Measurements from ENCODE around the gene SEC14L5. TPM values are rescaled to one million over a fixed set of nuclear protein-coding genes. Genes with fewer than 3 reads are reported as not detected.
A peak's percentile ranks its signal among the peaks of the same experiment; 100 is the strongest.

The SEC14L5 gene
- polyA plus RNA-seq, 3 donors, result 0.03 TPM; not detected in 2

DNA sequence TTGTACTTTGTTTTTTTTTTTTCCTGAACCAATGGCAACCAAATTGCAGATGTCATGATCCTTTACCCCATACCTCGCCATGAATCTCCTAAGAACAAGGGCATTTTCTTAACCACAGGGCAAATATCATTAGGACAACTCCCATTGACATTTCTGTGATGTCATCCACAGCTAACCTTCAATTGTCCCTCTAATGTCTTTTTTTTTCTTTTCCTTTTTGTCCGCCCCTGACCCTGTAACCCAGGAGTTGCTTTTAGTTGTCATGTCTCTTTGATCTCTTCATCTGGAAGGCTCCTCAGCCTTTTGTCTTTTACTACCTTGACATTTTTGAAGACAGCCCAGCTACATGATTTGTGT is 76.0 kb downstream of the SEC14L5 start:
- peak overlapping the region; percentile 66 to 93 (median 78) for H3K4me3 ChIP-seq (replicated peaks in 1 of 3; ENCODE audit: low read depth in 2 of 3, low read length in 3 of 3)
- DNase-seq, result peak in 1 of 3 donors; percentile 15
- peak overlapping the region; percentile 79 to 88 for H3K27ac ChIP-seq (ENCODE audit: low read depth in 1 of 2, low read length in 2 of 2)
- H3K9me3 ChIP-seq (replicated peaks in 1 of 2; ENCODE audit: control insufficient read depth in 1 of 2, insufficient read depth in 1 of 2, low read length in 2 of 2), result no peaks in the 10 kb centered on the region
- H3K27ac Mint-ChIP-seq, result peak overlapping the region; percentile 78 to 91 (median 81)
- H3K27me3 ChIP-seq (ENCODE audit: control insufficient read depth in 2 of 2, insufficient read depth in 2 of 2, low read length in 2 of 2), result no peaks in the 10 kb centered on the region
- peak overlapping the region; percentile 88 to 89 for H3K4me3 Mint-ChIP-seq
- H3K36me3 ChIP-seq (replicated peaks in 1 of 2; ENCODE audit: control insufficient read depth in 1 of 2, insufficient read depth in 2 of 2, low read length in 2 of 2), result peaks cover 8 to 25% of the 10 kb centered on the region in 2 donors
- peak overlapping the region; percentile 88 for H3K9ac ChIP-seq (ENCODE audit: insufficient read depth, low read length, poor library complexity, severe bottlenecking)
- TF ChIP-seq, protein P1, sequence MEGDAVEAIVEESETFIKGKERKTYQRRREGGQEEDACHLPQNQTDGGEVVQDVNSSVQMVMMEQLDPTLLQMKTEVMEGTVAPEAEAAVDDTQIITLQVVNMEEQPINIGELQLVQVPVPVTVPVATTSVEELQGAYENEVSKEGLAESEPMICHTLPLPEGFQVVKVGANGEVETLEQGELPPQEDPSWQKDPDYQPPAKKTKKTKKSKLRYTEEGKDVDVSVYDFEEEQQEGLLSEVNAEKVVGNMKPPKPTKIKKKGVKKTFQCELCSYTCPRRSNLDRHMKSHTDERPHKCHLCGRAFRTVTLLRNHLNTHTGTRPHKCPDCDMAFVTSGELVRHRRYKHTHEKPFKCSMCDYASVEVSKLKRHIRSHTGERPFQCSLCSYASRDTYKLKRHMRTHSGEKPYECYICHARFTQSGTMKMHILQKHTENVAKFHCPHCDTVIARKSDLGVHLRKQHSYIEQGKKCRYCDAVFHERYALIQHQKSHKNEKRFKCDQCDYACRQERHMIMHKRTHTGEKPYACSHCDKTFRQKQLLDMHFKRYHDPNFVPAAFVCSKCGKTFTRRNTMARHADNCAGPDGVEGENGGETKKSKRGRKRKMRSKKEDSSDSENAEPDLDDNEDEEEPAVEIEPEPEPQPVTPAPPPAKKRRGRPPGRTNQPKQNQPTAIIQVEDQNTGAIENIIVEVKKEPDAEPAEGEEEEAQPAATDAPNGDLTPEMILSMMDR (IDR thresholded peaks at IDR 0.05), result no peak
- peak overlapping the region; percentile 93 for H2AFZ ChIP-seq (ENCODE audit: insufficient read depth, low read depth, low read length, poor library complexity, severe bottlenecking)
- peak overlapping the region; percentile 95 for H3K4me2 ChIP-seq (replicated peaks; ENCODE audit: extremely low read depth, low read length, poor library complexity, severe bottlenecking)
- H3K9me3 Mint-ChIP-seq, result peaks cover 0 to 2% (median 0%) of the 10 kb centered on the region in 7 donors
- H3K4me1 ChIP-seq (ENCODE audit: control insufficient read depth in 1 of 2, insufficient read depth in 2 of 2, low read length in 2 of 2), result peaks cover 18 to 21% of the 10 kb centered on the region in 2 donors
- peaks cover 0 to 7% (median 0%) of the 10 kb centered on the region in 3 donors for H3K27me3 Mint-ChIP-seq (ENCODE audit: low read depth in 3 of 3)
- H3K79me2 ChIP-seq (ENCODE audit: insufficient read depth, low read length), result peaks cover 8% of the 10 kb centered on the region
- peaks cover 14% of the 10 kb centered on the region for H4K20me1 ChIP-seq (ENCODE audit: insufficient read depth, low read length)
- intact Hi-C loops (cut with micrococcal nuclease), result no loop called here
- WGBS (ENCODE audit: insufficient coverage), result 0% methylated on average over 1 of the region's 2 CpGs
- peaks cover 21 to 24% of the 10 kb centered on the region in 2 donors for H3K36me3 Mint-ChIP-seq
- peaks cover 30% of the 10 kb centered on the region for H3K4me1 Mint-ChIP-seq

DNA sequence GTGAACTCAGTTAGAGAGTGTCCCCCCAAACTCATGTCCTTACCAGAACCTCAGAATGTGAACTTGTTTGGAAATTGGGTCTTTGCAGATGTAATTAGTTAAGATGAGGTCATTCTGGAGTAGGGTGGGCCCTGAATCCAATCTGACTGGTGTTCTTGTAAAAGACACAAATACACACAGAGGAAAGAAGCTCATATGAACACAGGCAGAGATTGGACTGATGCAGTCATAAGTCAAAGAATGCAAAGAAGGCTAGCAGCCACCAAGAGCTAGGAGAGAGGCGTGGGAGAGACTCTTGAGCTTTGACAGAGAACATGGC is 77.7 kb downstream of the SEC14L5 start:
- H2AFZ ChIP-seq (ENCODE audit: insufficient read depth, low read depth, low read length, poor library complexity, severe bottlenecking), result no peak overlapping the region
- peaks cover 8% of the 10 kb centered on the region for H3K79me2 ChIP-seq (ENCODE audit: insufficient read depth, low read length)
- Mint-ChIP-seq H3K27ac (no peak overlapping the region), H3K4me1 (peaks cover 27% of the 10 kb centered on the region), H3K27me3 (ENCODE audit: low read depth in 3 of 3) (peaks cover 2 to 7% (median 4%) of the 10 kb centered on the region in 3 donors), H3K9me3 (peaks cover 0 to 2% (median 0%) of the 10 kb centered on the region in 7 donors), H3K36me3 (peaks cover 10% of the 10 kb centered on the region in 2 donors), H3K4me3 (no peak overlapping the region)
- H3K9me3 ChIP-seq (replicated peaks in 1 of 2; ENCODE audit: control insufficient read depth in 1 of 2, insufficient read depth in 1 of 2, low read length in 2 of 2), result no peaks in the 10 kb centered on the region
- peaks cover 14% of the 10 kb centered on the region for H4K20me1 ChIP-seq (ENCODE audit: insufficient read depth, low read length)
- DNase-seq, result no peak
- no peaks in the 10 kb centered on the region for H3K27me3 ChIP-seq (ENCODE audit: control insufficient read depth in 2 of 2, insufficient read depth in 2 of 2, low read length in 2 of 2)
- H3K4me3 ChIP-seq (replicated peaks in 1 of 3; ENCODE audit: low read depth in 2 of 3, low read length in 3 of 3), result no peak overlapping the region
- H3K9ac ChIP-seq (ENCODE audit: insufficient read depth, low read length, poor library complexity, severe bottlenecking), result no peak overlapping the region
- 100% methylated on average over 1 of the region's 1 CpG for WGBS (ENCODE audit: insufficient coverage)
- no peak overlapping the region for H3K27ac ChIP-seq (ENCODE audit: low read depth in 1 of 2, low read length in 2 of 2)
- intact Hi-C loops (cut with micrococcal nuclease), result no loop called here
- H3K36me3 ChIP-seq (replicated peaks in 1 of 2; ENCODE audit: control insufficient read depth in 1 of 2, insufficient read depth in 2 of 2, low read length in 2 of 2), result peaks cover 0 to 8% of the 10 kb centered on the region in 2 donors
- TF ChIP-seq, protein P1 (IDR thresholded peaks at IDR 0.05), result no peak
- H3K4me2 ChIP-seq (replicated peaks; ENCODE audit: extremely low read depth, low read length, poor library complexity, severe bottlenecking), result no peak overlapping the region
- peaks cover 18 to 21% of the 10 kb centered on the region in 2 donors for H3K4me1 ChIP-seq (ENCODE audit: control insufficient read depth in 1 of 2, insufficient read depth in 2 of 2, low read length in 2 of 2)

Measured in CD14-positive monocyte (primary cell).